ENCODE measurements around the gene DPP4.

- TF ChIP-seq CTCF (IDR thresholded peaks at IDR 0.05), result no peak
- TF ChIP-seq POLR2A (IDR thresholded peaks at IDR 0.05), result no peak
Observed at GRCh38 chr2:162002623-162003235, 71.3 kb downstream of the DPP4 start.
